ENCODE measurements around the gene HRNR.
A peak's percentile ranks its signal among the peaks of the same experiment; 100 is the strongest.

Gene HRNR

GRCh38 chr1:152191260-152191659, 32.7 kb downstream of the HRNR start:
- no peaks in the 10 kb centered on the region for H3K9me2 ChIP-seq (replicated peaks; ENCODE audit: control insufficient read depth, low read length)
- no peak overlapping the region for H3K27ac ChIP-seq (ENCODE audit: low read depth, low read length)
- H3K36me3 ChIP-seq (ENCODE audit: control insufficient read depth, low read length): no peaks in the 10 kb centered on the region
- peaks cover 12% of the 10 kb centered on the region for H3K4me1 ChIP-seq (ENCODE audit: control insufficient read depth, low read length)
- no peaks in the 10 kb centered on the region for H3K9me3 ChIP-seq (ENCODE audit: control insufficient read depth, insufficient read depth, low read length)
- TF ChIP-seq EZH2phosphoT487 (IDR thresholded peaks at IDR 0.05; ENCODE audit: borderline replicate concordance, low read length) (no peak), CTCF (IDR thresholded peaks at IDR 0.05; ENCODE audit: low read depth, low read length, poor library complexity, severe bottlenecking) (no peak)
- H4K20me1 ChIP-seq (ENCODE audit: control insufficient read depth, insufficient read depth, low read depth, low read length): no peaks in the 10 kb centered on the region
- H3K27me3 ChIP-seq (ENCODE audit: control insufficient read depth, low read length): no peaks in the 10 kb centered on the region
- no peaks in the 10 kb centered on the region for H3F3A ChIP-seq (ENCODE audit: control insufficient read depth, insufficient read depth)
- no peak overlapping the region for H3K4me3 ChIP-seq (ENCODE audit: low read length)
- no peak overlapping the region for H3K4me2 ChIP-seq (ENCODE audit: low read length)
- H3K79me2 ChIP-seq (ENCODE audit: control insufficient read depth, low read length): no peaks in the 10 kb centered on the region

GRCh38 chr1:152190589-152190988, 33.4 kb downstream of the HRNR start:
- no peak overlapping the region for H3K27ac ChIP-seq (ENCODE audit: low read depth, low read length)

GRCh38 chr1:152189657-152190442, 34.1 kb downstream of the HRNR start:
- H3K9me2 ChIP-seq (replicated peaks; ENCODE audit: control insufficient read depth, low read length): no peaks in the 10 kb centered on the region
- H3K36me3 ChIP-seq (ENCODE audit: control insufficient read depth, low read length): no peaks in the 10 kb centered on the region
- H3K27ac ChIP-seq (ENCODE audit: low read depth, low read length): no peak overlapping the region
- no peaks in the 10 kb centered on the region for H3K79me2 ChIP-seq (ENCODE audit: control insufficient read depth, low read length)
- peak overlapping the region; percentile 96 for H3K4me2 ChIP-seq (ENCODE audit: low read length)
- H3K4me3 ChIP-seq (ENCODE audit: low read length): peak overlapping the region; percentile 87
- TF ChIP-seq EZH2phosphoT487 (IDR thresholded peaks at IDR 0.05; ENCODE audit: borderline replicate concordance, low read length) (no peak), CTCF (IDR thresholded peaks at IDR 0.05; ENCODE audit: low read depth, low read length, poor library complexity, severe bottlenecking) (peak; percentile 86)
- no peaks in the 10 kb centered on the region for H3F3A ChIP-seq (ENCODE audit: control insufficient read depth, insufficient read depth)
- peaks cover 12% of the 10 kb centered on the region for H3K4me1 ChIP-seq (ENCODE audit: control insufficient read depth, low read length)
- H3K27me3 ChIP-seq (ENCODE audit: control insufficient read depth, low read length): peaks cover 3% of the 10 kb centered on the region; the same call in 1 of the 2 replicates
- no peaks in the 10 kb centered on the region for H3K9me3 ChIP-seq (ENCODE audit: control insufficient read depth, insufficient read depth, low read length)
- H4K20me1 ChIP-seq (ENCODE audit: control insufficient read depth, insufficient read depth, low read depth, low read length): no peaks in the 10 kb centered on the region

More at GRCh38 chr1:152190589-152190988, 33.4 kb downstream of the HRNR start:
- H3F3A ChIP-seq (ENCODE audit: control insufficient read depth, insufficient read depth): no peaks in the 10 kb centered on the region
- H4K20me1 ChIP-seq (ENCODE audit: control insufficient read depth, insufficient read depth, low read depth, low read length): no peaks in the 10 kb centered on the region
- H3K9me2 ChIP-seq (replicated peaks; ENCODE audit: control insufficient read depth, low read length): no peaks in the 10 kb centered on the region
- H3K4me2 ChIP-seq (ENCODE audit: low read length): no peak overlapping the region
- peaks cover 12% of the 10 kb centered on the region for H3K4me1 ChIP-seq (ENCODE audit: control insufficient read depth, low read length)
- no peaks in the 10 kb centered on the region for H3K27me3 ChIP-seq (ENCODE audit: control insufficient read depth, low read length)
- TF ChIP-seq EZH2phosphoT487 (IDR thresholded peaks at IDR 0.05; ENCODE audit: borderline replicate concordance, low read length) (no peak), CTCF (IDR thresholded peaks at IDR 0.05; ENCODE audit: low read depth, low read length, poor library complexity, severe bottlenecking) (no peak)
- no peaks in the 10 kb centered on the region for H3K9me3 ChIP-seq (ENCODE audit: control insufficient read depth, insufficient read depth, low read length)
- no peaks in the 10 kb centered on the region for H3K79me2 ChIP-seq (ENCODE audit: control insufficient read depth, low read length)
- H3K4me3 ChIP-seq (ENCODE audit: low read length): no peak overlapping the region
- no peaks in the 10 kb centered on the region for H3K36me3 ChIP-seq (ENCODE audit: control insufficient read depth, low read length)

Measured in DOHH2 (cell line).